Amygdala (tissue), 56 donors: Measurements from ENCODE around the gene S100B.

Source experiments
- DNase-seq, 56 donors: peaks; one replicate each; lab custom pipeline; 2025; lab: John Stamatoyannopoulos, UW

S100B gene

GRCh38 chr21:46564391-46564790 is 40.5 kb downstream of the S100B start:
- peak in 2 of 56 donors; percentile 12 to 16 for DNase-seq

DNA sequence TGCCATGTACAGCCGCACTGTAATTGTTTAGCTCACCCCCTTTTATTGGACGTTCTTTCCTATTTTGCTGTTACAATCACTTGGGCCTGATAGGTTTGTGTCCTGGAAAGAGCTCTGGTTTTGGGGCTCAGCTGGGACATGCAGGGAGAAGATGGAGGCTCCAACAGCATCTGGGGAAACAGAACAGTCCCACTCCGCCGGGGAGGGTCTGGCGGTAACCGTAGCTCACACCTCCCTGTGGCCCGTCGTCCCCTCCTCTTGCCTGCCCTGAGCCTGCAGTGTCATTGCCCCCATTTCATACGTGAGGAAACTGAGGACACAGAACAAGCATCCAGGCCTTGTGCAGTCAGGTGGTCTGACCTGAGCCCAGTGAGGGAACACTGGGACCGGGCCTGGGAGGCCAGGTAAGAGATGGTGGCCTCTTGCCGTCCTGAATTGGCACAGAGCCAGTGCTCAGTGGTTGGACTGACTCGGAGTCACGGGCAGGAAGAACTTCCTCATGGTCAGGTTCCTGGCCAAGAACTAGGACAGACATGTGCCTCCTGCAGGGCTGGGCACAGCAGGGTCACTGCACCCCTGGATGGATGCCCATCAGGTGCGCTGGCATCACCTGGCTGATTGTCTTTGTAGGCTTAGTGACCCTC is 41.8 kb downstream of the S100B start:
- no peak for DNase-seq

DNA sequence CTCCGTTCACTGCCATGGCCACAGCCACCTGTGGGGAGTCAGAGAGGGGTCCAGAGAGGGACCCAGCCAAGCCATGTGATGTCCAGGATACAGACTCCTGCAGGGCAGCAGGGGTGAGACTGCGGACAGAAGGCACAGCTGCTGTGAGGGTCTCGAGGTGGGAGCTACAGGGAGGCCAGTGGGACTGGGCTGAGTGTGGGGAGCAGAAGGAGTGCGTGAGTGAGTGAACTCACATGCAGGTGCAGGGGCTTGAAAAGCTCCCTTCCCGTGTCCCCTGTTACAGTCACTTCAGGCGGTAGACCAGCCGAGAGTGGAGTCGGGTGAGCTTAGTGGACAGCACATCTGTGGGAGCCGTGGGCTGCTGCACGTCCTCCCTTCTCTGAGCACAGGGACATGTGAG is 42.4 kb downstream of the S100B start:
- no peak for DNase-seq

DNA sequence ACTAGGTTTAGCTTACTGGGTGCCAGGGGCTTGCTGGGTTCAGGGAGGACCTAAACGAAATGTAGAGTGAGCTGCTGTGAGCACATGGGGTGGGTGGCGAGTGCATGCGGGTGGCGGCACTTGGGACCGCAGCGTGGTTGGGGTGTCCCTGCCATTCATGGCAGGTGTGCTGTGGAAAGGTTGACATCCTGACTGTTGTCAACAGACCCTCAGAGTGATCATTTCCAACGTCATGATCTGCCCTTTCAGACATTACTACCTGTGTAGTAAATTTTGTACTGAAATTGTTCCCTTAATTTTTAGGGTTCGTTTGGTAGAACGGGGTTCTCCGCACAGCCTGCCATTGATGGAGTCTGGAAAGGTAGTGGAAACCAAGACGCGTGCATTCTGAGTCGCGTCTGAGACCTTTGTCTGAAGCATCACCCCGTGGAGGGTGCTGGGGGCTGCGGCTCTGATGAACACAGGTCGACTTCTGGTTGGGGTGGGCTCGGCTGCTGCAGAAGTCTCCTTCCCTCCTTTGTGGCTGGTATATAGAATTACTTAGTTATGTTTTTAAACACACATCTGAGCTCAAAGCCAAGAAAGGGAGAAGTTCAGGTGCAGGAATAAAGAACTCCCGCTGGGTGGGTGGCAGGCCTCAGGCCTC is 43.3 kb downstream of the S100B start:
- no peak for DNase-seq

GRCh38 chr21:46560568-46561444 is 44.1 kb downstream of the S100B start:
- DNase-seq: no peak

- no peak for DNase-seq
Observed at GRCh38 chr21:46559291-46559983, 45.4 kb downstream of the S100B start.

DNA sequence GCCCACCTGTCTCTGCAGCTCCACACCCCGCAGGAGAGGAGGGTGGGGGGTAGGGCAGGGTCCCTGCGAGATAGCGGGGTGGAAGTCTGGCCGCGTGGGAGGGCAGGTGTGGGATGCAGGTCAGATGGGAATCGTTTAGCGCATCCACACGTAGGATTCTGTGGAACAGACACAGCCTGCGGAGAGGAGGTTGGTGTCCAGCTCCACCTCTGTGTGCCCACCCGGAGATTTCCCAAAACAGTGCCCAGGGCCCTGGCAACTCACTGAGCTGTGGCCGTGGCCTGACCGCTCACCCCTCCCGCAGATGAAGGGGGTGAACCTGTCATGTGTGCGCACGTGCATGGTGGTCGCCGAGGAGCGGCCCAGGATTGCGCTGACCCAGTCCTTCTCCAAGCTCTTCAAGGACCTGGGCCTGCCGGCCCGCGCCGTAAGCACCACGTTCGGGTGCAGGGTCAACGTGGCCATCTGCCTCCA is 46.9 kb downstream of the S100B start:
- DNase-seq: no peak

DNA sequence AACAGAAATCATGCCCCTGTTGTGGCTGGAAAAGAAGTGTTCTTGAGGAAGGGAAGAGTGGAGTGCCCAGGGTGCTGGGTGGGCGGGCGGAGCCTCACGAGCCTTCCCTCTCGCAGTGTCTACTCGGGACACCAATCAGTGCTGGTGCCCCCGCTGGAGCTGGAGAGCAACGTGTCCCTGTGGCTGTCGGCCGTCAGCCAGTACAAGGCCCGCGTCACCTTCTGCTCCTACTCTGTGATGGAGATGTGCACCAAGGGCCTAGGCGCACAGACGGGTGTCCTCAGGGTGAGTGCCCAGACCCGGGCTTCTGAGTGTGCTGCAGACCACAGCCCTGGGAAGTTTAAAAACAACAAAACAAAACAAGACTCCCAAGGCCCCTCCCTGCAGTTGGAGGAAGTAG is 47.4 kb downstream of the S100B start:
- DNase-seq: no peak

- DNase-seq: no peak
Observed at GRCh38 chr21:46556802-46557201, 48.1 kb downstream of the S100B start.

DNA sequence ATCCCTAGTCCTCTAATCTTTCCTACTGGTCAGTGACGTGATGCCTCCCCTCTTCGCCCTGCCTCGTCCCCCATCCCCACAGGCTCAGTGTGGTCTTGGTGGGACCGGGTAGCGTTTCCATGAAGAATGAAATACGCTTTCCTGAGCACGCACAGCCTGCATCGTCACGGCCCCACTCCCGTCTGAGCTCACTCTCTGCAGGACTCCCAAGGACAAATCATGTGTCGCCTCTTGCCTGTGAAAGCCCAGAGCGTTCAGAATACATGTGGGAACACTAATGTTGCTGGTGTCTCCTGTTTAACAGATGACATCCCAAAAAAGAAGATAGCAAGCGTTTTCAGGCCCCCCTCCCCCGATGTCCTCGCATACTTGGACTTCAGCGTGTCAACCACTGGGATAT is 49.2 kb downstream of the S100B start:
- DNase-seq: no peak

DNA sequence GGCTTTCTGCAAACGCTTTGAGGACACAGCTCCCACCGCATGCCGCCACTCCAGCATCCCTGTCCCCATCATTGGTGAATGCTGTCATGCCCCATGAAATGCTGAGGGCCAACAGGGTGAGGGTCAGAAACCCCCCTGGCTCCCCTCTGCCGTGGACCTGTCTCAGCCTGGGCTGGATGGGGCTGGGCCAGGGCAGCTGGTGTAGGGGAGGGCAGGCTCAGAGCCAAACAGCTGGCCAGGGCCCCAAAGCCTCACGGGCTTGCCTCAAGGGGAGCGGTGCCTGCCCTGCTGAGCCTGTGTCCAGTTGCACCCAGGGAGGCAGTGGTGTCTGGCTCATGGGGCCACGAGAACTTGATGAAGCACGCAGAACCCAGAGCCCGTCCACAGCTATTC is 49.7 kb downstream of the S100B start:
- DNase-seq: no peak

DNA sequence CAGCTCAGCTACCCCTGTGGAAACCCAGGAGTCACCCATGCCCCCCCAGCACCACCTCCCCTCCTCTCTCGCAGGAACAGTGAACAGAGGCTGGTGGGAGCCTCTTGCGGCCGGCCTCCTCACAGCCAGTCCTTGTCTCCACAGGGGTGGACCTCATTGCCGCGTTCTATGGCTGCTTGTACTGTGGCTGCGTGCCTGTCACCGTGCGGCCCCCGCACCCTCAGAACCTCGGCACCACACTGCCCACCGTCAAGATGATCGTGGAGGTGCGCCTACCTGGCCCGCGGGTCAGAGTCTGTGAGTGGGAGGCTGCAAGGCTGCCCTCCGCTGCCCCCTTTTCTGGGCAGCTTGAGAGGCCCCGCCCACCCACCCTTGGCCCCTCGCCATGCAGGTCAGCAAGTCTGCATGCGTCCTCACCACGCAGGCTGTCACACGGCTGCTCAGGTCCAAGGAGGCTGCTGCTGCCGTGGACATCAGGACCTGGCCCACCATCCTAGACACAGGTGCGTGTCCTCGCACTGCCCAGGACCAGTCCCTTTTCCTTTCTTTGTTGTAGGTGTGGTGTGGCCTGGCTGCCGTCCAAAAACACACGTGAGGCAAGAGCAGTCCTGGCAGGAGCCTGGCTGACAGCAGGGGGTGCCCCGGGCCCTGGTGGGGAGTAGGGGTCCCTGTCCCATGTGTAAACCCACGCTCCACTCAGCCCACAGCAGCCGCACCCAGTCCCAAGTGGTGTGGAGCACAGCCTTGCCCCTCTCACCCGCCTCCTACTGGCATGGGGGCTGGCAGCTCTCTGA is 50.3 kb downstream of the S100B start:
- no peak for DNase-seq

GRCh38 chr21:46553993-46554392 is 50.9 kb downstream of the S100B start:
- no peak for DNase-seq

- no peak for DNase-seq
Observed at GRCh38 chr21:46552865-46553379, 52.0 kb downstream of the S100B start.

DNA sequence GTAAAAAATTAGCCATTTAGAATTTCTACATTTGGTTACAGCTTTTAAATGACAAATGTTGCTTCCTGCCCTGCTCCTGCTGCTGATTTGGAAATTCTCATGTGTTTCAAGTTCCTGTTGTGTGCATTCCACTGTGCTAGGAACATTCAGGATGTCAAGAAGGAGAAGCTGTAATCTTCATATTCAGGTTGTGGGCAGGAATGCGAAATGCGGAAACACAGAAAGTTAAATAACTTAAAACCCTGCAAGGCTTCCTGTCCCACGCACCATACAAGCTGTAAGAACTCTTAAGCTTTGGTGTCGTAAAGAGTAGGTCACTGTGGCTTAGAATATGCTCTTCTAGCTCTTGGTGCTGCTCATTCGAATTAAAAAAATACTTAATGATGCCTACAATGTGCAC is 52.6 kb downstream of the S100B start:
- DNase-seq: peak in 1 of 56 donors; percentile 9

GRCh38 chr21:46551636-46552241 is 53.1 kb downstream of the S100B start:
- no peak for DNase-seq

DNA sequence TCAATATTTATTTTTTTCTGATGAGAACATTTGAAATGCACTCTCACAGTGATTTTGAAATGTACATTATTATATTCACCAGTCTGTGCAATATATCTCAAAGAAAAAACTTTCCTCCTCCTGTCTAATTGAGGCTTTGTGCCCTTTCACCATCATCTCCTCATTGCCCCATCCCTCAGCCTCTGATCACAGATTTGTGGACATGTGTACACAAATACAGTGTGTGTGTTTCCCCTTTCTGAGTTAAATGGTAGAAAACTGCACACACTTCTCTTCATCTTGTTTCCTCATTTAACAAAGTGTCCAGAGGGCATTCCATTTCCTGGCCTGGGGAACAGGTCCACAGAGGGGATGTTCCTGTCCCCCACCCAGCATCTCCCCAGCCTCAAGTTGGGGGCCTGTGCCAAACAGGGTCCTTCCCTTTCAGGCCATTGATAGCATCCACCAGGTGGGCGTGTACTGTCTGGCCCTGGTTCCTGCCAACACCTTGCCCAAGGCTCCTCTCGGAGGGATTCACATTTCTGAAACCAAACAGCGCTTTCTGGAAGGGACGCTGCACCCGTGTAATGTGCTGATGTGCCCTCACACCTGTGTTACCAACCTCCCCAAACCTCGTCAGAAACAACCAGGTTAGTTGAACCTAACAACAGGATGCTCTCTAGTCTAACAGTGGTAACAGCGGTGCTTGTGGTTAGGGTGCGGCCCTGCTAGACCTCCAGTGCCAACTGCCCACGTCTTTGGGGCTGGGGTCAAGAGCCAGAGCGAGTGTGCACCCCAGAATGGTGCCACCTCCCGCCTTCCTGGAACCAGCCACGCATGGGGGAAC is 54.6 kb downstream of the S100B start:
- no peak for DNase-seq

DNA sequence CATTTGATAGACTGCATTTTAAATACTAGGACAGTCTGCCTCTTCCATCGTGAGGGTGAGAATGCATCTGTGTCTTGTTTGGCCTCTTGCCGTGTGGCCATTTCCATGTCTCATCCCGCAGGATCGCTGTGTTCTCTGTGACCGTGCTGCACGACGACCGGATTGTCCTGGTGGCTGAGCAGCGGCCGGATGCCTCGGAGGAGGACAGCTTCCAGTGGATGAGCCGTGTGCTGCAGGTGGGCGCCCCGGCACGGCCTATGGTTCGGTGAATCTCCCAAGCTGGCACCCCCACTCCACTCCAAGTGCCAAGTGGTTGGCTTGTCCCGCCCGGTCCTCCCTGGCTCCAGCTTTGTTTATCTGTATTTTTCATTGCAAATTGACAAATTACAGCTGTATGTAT is 55.2 kb downstream of the S100B start:
- DNase-seq: no peak
